ENCODE results near the gene PLEKHA6. TPM values are rescaled to one million over a fixed set of nuclear protein-coding genes. Genes with fewer than 3 reads are reported as not detected.
A peak's percentile ranks its signal among the peaks of the same experiment; 100 is the strongest.

PLEKHA6 gene
- total and polyA plus RNA-seq, 8 donors: 5.1 to 24.4 (median 16.1) TPM

GRCh38 chr1:204196068-204196795 is 163.5 kb downstream of the PLEKHA6 start, which contains the start of gene KISS1:
Gene KISS1 (minus strand): TSS chr1:204196491. CDS start chr1:204192876, 3,615 bp downstream.
- Histone ChIP-seq H3K9me3 (no peaks in the 10 kb centered on the region), H3K27me3 (peaks cover 0 to 55% of the 10 kb centered on the region in 2 donors), H3K36me3 (no peaks in the 10 kb centered on the region), H3K4me1 (no peaks in the 10 kb centered on the region), H3K4me3 (no peak within 1 kb of the TSS), H3K27ac (no peak within 1 kb of the TSS)
- intact Hi-C loops (cut with DNase I): no loop called here
- TF ChIP-seq CTCF (IDR thresholded peaks at IDR 0.05): no peak
- no peak for DNase-seq
- ATAC-seq: no peak

- no peak for TF ChIP-seq CTCF (IDR thresholded peaks at IDR 0.05)
- Histone ChIP-seq H3K27ac (no peak overlapping the region), H3K27me3 (peaks cover 0 to 68% of the 10 kb centered on the region in 2 donors), H3K4me3 (no peak overlapping the region), H3K4me1 (peaks cover 0 to 8% of the 10 kb centered on the region in 2 donors), H3K9me3 (no peaks in the 10 kb centered on the region), H3K36me3 (no peaks in the 10 kb centered on the region)
- ATAC-seq (no peak), DNase-seq (no peak)
- intact Hi-C loops (cut with DNase I): no loop called here
These were observed 165.0 kb downstream of the PLEKHA6 start for GRCh38 chr1:204194771-204195170.

- intact Hi-C loops (cut with DNase I): no loop called here
- Histone ChIP-seq H3K9me3 (no peaks in the 10 kb centered on the region), H3K36me3 (no peaks in the 10 kb centered on the region), H3K27ac (no peak overlapping the region), H3K4me3 (no peak overlapping the region), H3K4me1 (peaks cover 0 to 8% of the 10 kb centered on the region in 2 donors), H3K27me3 (peaks cover 0 to 74% of the 10 kb centered on the region in 2 donors)
- ATAC-seq (no peak), DNase-seq (no peak)
- TF ChIP-seq CTCF (IDR thresholded peaks at IDR 0.05): no peak
These were observed 165.6 kb downstream of the PLEKHA6 start for GRCh38 chr1:204194080-204194479.

GRCh38 chr1:204192589-204193352 is 167.0 kb downstream of the PLEKHA6 start:
- DNase-seq (no peak), ATAC-seq (peak; percentile 42)
- intact Hi-C loops (cut with DNase I): no loop called here
- Histone ChIP-seq H3K4me1 (peaks cover 0 to 8% of the 10 kb centered on the region in 2 donors), H3K27me3 (peaks cover 0 to 74% of the 10 kb centered on the region in 2 donors), H3K27ac (no peak overlapping the region), H3K9me3 (no peaks in the 10 kb centered on the region), H3K36me3 (no peaks in the 10 kb centered on the region), H3K4me3 (no peak overlapping the region)
- no peak for TF ChIP-seq CTCF (IDR thresholded peaks at IDR 0.05)

GRCh38 chr1:204192046-204192445 is 167.7 kb downstream of the PLEKHA6 start:
- DNase-seq: no peak
- Histone ChIP-seq H3K4me1 (peaks cover 0 to 8% of the 10 kb centered on the region in 2 donors), H3K36me3 (no peaks in the 10 kb centered on the region), H3K4me3 (no peak overlapping the region), H3K27ac (no peak overlapping the region), H3K27me3 (peaks cover 0 to 78% of the 10 kb centered on the region in 2 donors), H3K9me3 (no peaks in the 10 kb centered on the region)
- ATAC-seq: no peak
- intact Hi-C loops (cut with DNase I): no loop called here
- TF ChIP-seq CTCF (IDR thresholded peaks at IDR 0.05): no peak
